Peyer's patch (tissue), 4 donors: Measurements from ENCODE around the gene AGER.

Experiments
- POLR2A ChIP-seq, 2 donors: fragments of 450-650 bp; IDR thresholded peaks; one replicate each; pipeline ENCODE4 v1.5.1; 2017; ENCODE audit warnings: antibody characterized with exemption in 2 of 2, mild to moderate bottlenecking in 2 of 2, moderate library complexity in 2 of 2
- TF ChIP-seq, protein P1 (sequence below), 6 experiments: fragments of 450-650 bp in 4 of 6; fragments of 200-600 bp in 2 of 6; sonication (generic) in 1 of 6; IDR thresholded peaks; one replicate each; pipeline ENCODE4 v1.5.1; 2017 to 2019; ENCODE audit warnings: antibody characterized with exemption in 6 of 6, mild to moderate bottlenecking in 3 of 6, moderate library complexity in 1 of 6

- TF ChIP-seq, protein P1, sequence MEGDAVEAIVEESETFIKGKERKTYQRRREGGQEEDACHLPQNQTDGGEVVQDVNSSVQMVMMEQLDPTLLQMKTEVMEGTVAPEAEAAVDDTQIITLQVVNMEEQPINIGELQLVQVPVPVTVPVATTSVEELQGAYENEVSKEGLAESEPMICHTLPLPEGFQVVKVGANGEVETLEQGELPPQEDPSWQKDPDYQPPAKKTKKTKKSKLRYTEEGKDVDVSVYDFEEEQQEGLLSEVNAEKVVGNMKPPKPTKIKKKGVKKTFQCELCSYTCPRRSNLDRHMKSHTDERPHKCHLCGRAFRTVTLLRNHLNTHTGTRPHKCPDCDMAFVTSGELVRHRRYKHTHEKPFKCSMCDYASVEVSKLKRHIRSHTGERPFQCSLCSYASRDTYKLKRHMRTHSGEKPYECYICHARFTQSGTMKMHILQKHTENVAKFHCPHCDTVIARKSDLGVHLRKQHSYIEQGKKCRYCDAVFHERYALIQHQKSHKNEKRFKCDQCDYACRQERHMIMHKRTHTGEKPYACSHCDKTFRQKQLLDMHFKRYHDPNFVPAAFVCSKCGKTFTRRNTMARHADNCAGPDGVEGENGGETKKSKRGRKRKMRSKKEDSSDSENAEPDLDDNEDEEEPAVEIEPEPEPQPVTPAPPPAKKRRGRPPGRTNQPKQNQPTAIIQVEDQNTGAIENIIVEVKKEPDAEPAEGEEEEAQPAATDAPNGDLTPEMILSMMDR (IDR thresholded peaks at IDR 0.05): no peak
- TF ChIP-seq POLR2A (IDR thresholded peaks at IDR 0.05): no peak
Observed at GRCh38 chr6:32223258-32224235, 39.5 kb upstream of the AGER start, which contains the start of gene NOTCH4.
